ENCODE results near the gene SMG1.
"Not testable (repeated sequence)": the region's sequence is repeated elsewhere in the genome, so short reads cannot be mapped to it uniquely, and the experiment has no call there.

The SMG1 gene

GRCh38 chr16:18762713-18763112 lies 163.5 kb downstream of the SMG1 start:
- not testable (repeated sequence) for DNase-seq (ENCODE audit: low read depth, low spot score)

GRCh38 chr16:18759598-18760520 lies 166.3 kb downstream of the SMG1 start:
- DNase-seq (ENCODE audit: low read depth, low spot score), result peak; percentile 7

GRCh38 chr16:18757960-18758660 lies 168.1 kb downstream of the SMG1 start:
- not testable (repeated sequence) for DNase-seq (ENCODE audit: low read depth, low spot score)

- DNase-seq (ENCODE audit: low read depth, low spot score), result not testable (repeated sequence)
Observed at GRCh38 chr16:18756639-18757038, 169.6 kb downstream of the SMG1 start.

Data from astrocyte of the hippocampus (primary cell).